GM18907 (cell line): ENCODE data around the gene OR3A2.
"Not testable (repeated sequence)": the region's sequence is repeated elsewhere in the genome, so short reads cannot be mapped to it uniquely, and the experiment has no call there.

Experiments used
- ATAC-seq: cut with Tn5 transposase; IDR thresholded peaks from one replicate; pipeline ENCODE4 v1.9.1; 2021; ENCODE audit warnings: mild to moderate bottlenecking, moderate library complexity; ENCODE audit not compliant: unreplicated experiment

The OR3A2 gene

GRCh38 chr17:3295632-3296031 is 90.5 kb downstream of the OR3A2 start:
- ATAC-seq, result no peak

GRCh38 chr17:3293548-3293947 is 92.6 kb downstream of the OR3A2 start:
- ATAC-seq, result not testable (repeated sequence)

- no peak for ATAC-seq
Measured at GRCh38 chr17:3282901-3283300, 103.2 kb downstream of the OR3A2 start.

GRCh38 chr17:3276126-3276525 is 110.0 kb downstream of the OR3A2 start:
- no peak for ATAC-seq

- ATAC-seq, result no peak
Measured at GRCh38 chr17:3271072-3271848, 114.8 kb downstream of the OR3A2 start.

GRCh38 chr17:3260600-3260999 is 125.5 kb downstream of the OR3A2 start:
- no peak for ATAC-seq

- no peak for ATAC-seq
Measured at GRCh38 chr17:3260163-3260562, 125.9 kb downstream of the OR3A2 start.

- no peak for ATAC-seq
Measured at GRCh38 chr17:3256575-3256974, 129.5 kb downstream of the OR3A2 start.

- not testable (repeated sequence) for ATAC-seq
Measured at GRCh38 chr17:3249013-3249412, 137.1 kb downstream of the OR3A2 start.

- not testable (repeated sequence) for ATAC-seq
Measured at GRCh38 chr17:3244841-3245240, 141.3 kb downstream of the OR3A2 start.

- not testable (repeated sequence) for ATAC-seq
Measured at GRCh38 chr17:3241044-3241443, 145.1 kb downstream of the OR3A2 start.

GRCh38 chr17:3238685-3239084 is 147.4 kb downstream of the OR3A2 start:
- not testable (repeated sequence) for ATAC-seq

GRCh38 chr17:3232300-3232699 is 153.8 kb downstream of the OR3A2 start:
- ATAC-seq, result not testable (repeated sequence)
